AG10803 (cell line): ENCODE data around the gene TBC1D8.

ENCODE experiments used
- DNase-seq: peaks from one replicate; pipeline ENCODE4 v3.0.0; 2010; ENCODE audit warnings: low read depth
- H3K4me3 ChIP-seq: 2 replicates; pipeline ENCODE4 v1.5.1; 2011; ENCODE audit warnings: mild to moderate bottlenecking, low read length, control low read depth
- TF ChIP-seq, protein P1 (sequence below): conservative IDR thresholded peaks from 2 replicates; pipeline ENCODE4 v1.5.1; 2011; ENCODE audit warnings: mild to moderate bottlenecking, low read length, control low read depth, inconsistent platforms

Gene TBC1D8

DNA sequence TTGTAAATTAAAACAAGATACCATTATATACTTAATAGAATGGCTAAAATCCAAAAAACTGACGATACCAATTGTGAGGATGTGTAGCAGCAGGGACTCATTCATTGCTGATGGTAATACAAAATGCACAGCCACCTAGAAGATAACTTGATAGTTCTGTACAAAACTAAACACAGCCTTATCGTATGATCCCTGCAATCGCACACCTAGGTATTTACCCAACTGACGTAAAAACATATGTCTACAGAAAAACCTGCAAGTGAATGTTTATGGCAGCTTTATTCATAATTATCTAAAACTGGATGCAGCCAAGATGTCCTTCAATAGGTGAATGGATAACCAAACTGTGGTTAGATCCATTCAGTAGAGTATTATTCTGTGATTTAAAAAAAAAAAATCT is 45.5 kb downstream of the TBC1D8 start:
- TF ChIP-seq, protein P1, sequence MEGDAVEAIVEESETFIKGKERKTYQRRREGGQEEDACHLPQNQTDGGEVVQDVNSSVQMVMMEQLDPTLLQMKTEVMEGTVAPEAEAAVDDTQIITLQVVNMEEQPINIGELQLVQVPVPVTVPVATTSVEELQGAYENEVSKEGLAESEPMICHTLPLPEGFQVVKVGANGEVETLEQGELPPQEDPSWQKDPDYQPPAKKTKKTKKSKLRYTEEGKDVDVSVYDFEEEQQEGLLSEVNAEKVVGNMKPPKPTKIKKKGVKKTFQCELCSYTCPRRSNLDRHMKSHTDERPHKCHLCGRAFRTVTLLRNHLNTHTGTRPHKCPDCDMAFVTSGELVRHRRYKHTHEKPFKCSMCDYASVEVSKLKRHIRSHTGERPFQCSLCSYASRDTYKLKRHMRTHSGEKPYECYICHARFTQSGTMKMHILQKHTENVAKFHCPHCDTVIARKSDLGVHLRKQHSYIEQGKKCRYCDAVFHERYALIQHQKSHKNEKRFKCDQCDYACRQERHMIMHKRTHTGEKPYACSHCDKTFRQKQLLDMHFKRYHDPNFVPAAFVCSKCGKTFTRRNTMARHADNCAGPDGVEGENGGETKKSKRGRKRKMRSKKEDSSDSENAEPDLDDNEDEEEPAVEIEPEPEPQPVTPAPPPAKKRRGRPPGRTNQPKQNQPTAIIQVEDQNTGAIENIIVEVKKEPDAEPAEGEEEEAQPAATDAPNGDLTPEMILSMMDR = no peak
- no peak for DNase-seq
- no peak overlapping the region for H3K4me3 ChIP-seq

DNA sequence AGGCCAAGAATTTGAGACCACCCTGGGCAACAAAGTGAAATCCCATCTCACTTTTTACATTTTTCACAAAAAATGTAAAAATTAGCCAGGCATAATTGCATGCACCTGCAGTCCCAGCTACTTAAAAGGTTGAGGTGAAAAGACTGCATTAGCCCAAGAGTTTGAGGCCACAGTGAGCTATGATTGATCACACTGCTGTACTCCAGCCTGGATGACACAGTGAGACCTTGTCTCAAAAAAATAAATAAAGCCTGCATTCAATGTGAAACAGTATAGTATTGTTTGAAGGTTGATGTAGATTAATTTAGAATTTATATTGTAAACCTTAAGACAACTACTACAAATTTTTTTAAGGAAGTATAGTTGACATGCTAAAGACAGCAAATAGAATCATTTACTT is 53.5 kb downstream of the TBC1D8 start:
- H3K4me3 ChIP-seq = no peak overlapping the region
- TF ChIP-seq, protein P1 = no peak
- DNase-seq = no peak

DNA sequence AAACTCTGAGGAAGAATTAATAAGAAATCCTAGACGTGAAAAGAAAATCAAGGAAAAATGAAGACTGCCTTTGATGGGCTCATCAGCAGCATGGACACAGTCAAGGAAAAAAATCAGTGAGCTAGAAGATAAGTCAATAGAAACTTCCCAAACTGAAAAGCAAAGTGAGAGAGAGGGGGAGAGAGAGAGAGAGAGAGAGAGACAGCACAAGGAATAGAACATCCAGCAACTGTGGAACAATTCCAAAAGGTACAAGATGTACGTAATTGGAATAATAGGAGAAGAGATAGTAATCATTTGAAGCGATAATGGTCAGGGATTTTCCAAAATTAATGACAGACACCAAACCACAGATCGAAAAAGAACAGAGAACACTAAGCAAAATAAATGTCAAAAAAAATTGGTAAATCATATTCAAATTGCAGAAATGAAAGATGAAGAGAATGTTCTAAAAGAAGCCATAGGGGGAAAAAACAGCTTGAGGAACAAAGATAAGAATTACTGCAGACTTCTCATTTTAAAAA is 54.5 kb downstream of the TBC1D8 start:
- H3K4me3 ChIP-seq = no peak overlapping the region
- TF ChIP-seq, protein P1 = no peak
- DNase-seq = no peak

DNA sequence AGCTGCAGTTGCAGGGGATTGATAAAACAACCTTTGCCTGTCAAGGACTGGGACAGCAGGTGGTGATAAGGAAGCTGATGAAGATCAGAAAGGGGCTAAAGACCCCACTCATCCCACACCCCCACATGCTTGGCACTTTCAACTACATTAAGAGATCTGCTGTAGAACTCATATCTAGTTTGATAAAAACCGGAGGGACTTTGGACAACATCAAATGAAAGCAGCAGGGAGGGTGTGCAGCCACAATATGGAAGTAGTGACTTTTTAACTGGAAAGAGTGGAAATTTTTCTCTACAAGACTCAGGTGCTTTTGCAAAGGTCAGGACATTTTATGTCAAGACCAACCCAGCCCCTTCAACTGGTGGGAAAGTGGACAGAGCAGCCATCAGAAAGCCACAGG is 56.8 kb downstream of the TBC1D8 start:
- no peak for DNase-seq
- TF ChIP-seq, protein P1 = no peak
- no peak overlapping the region for H3K4me3 ChIP-seq

DNA sequence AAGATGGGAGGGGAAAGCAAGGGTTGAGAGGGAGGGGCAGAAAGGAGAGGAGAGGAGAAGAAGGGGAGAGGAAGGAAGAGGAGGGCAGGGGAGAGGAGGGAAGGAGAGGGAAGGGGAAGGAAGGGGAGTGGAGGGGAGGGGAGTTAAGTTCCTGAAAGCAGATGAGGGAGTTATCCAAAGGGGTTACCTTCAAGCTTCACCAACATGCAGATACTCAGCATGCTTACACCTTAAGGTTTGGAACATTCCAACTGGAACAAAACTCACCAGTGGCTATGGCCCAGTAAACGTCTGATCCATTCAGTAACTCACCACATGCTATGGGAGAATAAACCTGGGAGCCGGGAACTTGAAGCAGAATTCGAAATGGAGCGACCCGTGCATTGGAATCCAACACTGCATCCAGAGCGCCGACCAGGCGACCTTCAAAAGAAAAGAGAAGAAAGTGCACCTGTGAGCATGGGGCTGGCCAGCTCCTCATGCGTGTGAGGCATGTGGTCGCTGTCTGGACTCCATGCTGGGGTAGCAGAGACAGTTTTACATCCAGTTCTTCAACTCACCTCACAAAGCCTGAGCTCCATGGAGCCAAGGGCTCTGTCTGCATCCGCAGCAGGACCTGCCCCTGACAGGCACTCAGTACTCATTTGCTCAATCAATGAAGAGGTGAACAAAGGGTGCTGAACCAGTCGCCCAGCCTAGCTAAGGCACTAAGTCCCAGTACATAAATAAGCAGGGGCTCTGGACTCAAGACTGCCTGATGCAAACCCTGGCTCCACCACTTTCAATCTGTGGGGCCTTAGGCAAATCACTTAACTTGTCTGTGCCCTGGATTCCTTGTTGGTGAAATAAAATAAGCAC is 61.0 kb downstream of the TBC1D8 start:
- no peak overlapping the region for H3K4me3 ChIP-seq
- TF ChIP-seq, protein P1 = no peak
- DNase-seq = no peak

DNA sequence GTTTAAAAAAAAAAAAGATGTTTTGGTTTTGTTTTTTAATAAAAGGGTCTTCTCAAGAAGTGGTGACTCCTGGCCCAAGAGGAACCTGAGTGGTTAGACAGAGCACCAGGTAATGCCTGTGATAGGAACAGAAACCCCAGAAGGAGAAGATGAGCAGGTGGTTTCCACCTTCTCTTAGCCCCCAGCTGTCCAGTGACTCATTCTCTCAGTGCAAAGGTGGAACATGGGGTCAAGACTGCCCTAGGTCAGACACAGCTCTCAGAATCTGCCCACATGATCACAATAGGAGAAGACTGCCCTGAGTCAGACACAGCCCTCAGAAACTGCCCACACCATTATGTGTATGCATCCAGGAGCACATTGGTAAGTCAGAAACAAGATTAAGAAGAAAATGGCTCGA is 61.8 kb downstream of the TBC1D8 start:
- H3K4me3 ChIP-seq = no peak overlapping the region
- DNase-seq = no peak
- TF ChIP-seq, protein P1 = no peak

DNA sequence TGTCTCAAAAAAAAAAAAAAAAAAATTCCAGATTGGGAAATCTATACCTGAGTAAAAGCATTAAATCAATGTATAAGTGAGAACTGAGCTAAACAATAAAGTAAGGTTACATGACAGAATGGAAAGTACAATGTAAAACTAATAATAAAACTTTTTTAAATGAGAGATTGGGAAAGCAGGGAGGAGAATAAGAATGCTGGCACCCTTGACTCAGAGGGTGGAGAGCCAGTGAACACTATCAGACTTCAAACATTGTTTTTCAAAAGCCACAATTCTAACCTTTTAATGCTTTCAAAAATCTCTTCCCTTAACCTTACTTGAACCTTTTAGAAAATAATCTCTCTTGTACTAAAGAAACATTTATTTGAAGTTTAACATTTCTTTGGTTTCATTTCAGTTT is 63.5 kb downstream of the TBC1D8 start:
- TF ChIP-seq, protein P1 = no peak; the same call in 1 of the 2 replicates
- no peak overlapping the region for H3K4me3 ChIP-seq
- DNase-seq = no peak
